H9 (cell line): ENCODE measurements around the gene CTCFL. TPM values are rescaled to one million over a fixed set of nuclear protein-coding genes. Genes with fewer than 3 reads are reported as not detected.

Experiments
- DNase-seq: peaks from one replicate; pipeline ENCODE4 v3.0.0-alpha.2; 2017
- H2AFZ ChIP-seq: one replicate; pipeline ENCODE4 v1.6.1; 2013; ENCODE audit warnings: mild to moderate bottlenecking, low read length, control low read depth, moderate library complexity
- H2AK5ac ChIP-seq: 2 replicates; pipeline ENCODE4 v1.6.1; 2013; ENCODE audit warnings: low read length, control low read depth, mixed read lengths; ENCODE audit not compliant: insufficient read length
- H2BK120ac ChIP-seq: one replicate; pipeline ENCODE4 v1.6.1; 2013; ENCODE audit warnings: low read depth, mild to moderate bottlenecking, low read length, control low read depth, inconsistent platforms; ENCODE audit not compliant: poor library complexity, severe bottlenecking
- H2BK12ac ChIP-seq: 2 replicates; pipeline ENCODE4 v1.6.1; 2013; ENCODE audit warnings: low read length, control low read depth, mixed read lengths, low read depth; ENCODE audit not compliant: insufficient read length
- H2BK15ac ChIP-seq: 2 replicates; pipeline ENCODE4 v1.6.1; 2013; ENCODE audit warnings: low read depth, low read length, control low read depth
- H2BK20ac ChIP-seq: one replicate; pipeline ENCODE4 v1.6.1; 2013; ENCODE audit warnings: low read depth, mild to moderate bottlenecking, low read length, control low read depth, inconsistent platforms; ENCODE audit not compliant: poor library complexity, severe bottlenecking
- H2BK5ac ChIP-seq: 2 replicates; pipeline ENCODE4 v1.6.1; 2013; ENCODE audit warnings: low read length, control low read depth, mixed read lengths; ENCODE audit not compliant: insufficient read length
- H3K14ac ChIP-seq: 2 replicates; pipeline ENCODE4 v1.6.1; 2013; ENCODE audit warnings: low read length, control low read depth; ENCODE audit not compliant: insufficient read depth
- H3K18ac ChIP-seq: 2 replicates; pipeline ENCODE4 v1.6.1; 2013; ENCODE audit warnings: low read depth, mild to moderate bottlenecking, mixed read lengths, low read length, control low read depth; ENCODE audit not compliant: insufficient read length
- H3K23ac ChIP-seq: 2 replicates; pipeline ENCODE4 v1.6.1; 2013; ENCODE audit warnings: low read length, control low read depth, mixed read lengths, low read depth; ENCODE audit not compliant: insufficient read length
- H3K23me2 ChIP-seq: 2 replicates; pipeline ENCODE4 v1.6.1; 2013; ENCODE audit warnings: low read depth, mild to moderate bottlenecking, mixed read lengths, low read length, control low read depth; ENCODE audit not compliant: insufficient read length, poor library complexity, severe bottlenecking
- H3K27ac ChIP-seq: 2 replicates; pipeline ENCODE4 v1.5.1; 2013; ENCODE audit warnings: low read length, control low read depth, mixed read lengths, low read depth; ENCODE audit not compliant: insufficient read length
- H3K27me3 ChIP-seq: 2 replicates; pipeline ENCODE4 v1.6.1; 2013; ENCODE audit warnings: low read length, control low read depth, inconsistent platforms; ENCODE audit not compliant: insufficient read depth
- H3K4ac ChIP-seq: 2 replicates; pipeline ENCODE4 v1.6.1; 2013; ENCODE audit warnings: low read depth, mild to moderate bottlenecking, control low read depth, inconsistent platforms, low read length, moderate library complexity
- H3K4me1 ChIP-seq: 2 replicates; pipeline ENCODE4 v1.6.1; 2013; ENCODE audit warnings: low read length, control low read depth, inconsistent platforms; ENCODE audit not compliant: insufficient read depth
- H3K4me2 ChIP-seq: 2 replicates; pipeline ENCODE4 v1.6.1; 2013; ENCODE audit warnings: low read length, control low read depth, mixed read lengths; ENCODE audit not compliant: insufficient read length, insufficient read depth
- H3K56ac ChIP-seq: 2 replicates; pipeline ENCODE4 v1.6.1; 2013; ENCODE audit warnings: low read depth, mild to moderate bottlenecking, mixed read lengths, low read length, control low read depth; ENCODE audit not compliant: insufficient read length
- H3K79me1 ChIP-seq: 2 replicates; pipeline ENCODE4 v1.6.1; 2013; ENCODE audit warnings: low read depth, mild to moderate bottlenecking, moderate library complexity, low read length, control low read depth, inconsistent platforms; ENCODE audit not compliant: insufficient read depth, poor library complexity, severe bottlenecking
- H3K79me2 ChIP-seq: 2 replicates; pipeline ENCODE4 v1.6.1; 2013; ENCODE audit warnings: low read length, control low read depth, inconsistent platforms; ENCODE audit not compliant: insufficient read depth
- H3K9ac ChIP-seq: 2 replicates; pipeline ENCODE4 v1.6.1; 2013; ENCODE audit warnings: low read length, control low read depth, mixed read lengths; ENCODE audit not compliant: insufficient read length; ENCODE audit errors: extremely low read depth
- H3K9me3 ChIP-seq: one replicate; pipeline ENCODE4 v1.6.1; 2013; ENCODE audit warnings: low read depth, low read length, inconsistent platforms; ENCODE audit not compliant: control insufficient read depth
- H3T11ph ChIP-seq: one replicate; pipeline ENCODE4 v1.6.1; 2013; ENCODE audit warnings: mild to moderate bottlenecking, low read length, control low read depth, inconsistent platforms
- H4K20me1 ChIP-seq: one replicate; pipeline ENCODE4 v1.6.1; 2013; ENCODE audit not compliant: control insufficient read depth, insufficient read length, insufficient read depth
- H4K5ac ChIP-seq: 2 replicates; pipeline ENCODE4 v1.6.1; 2013; ENCODE audit warnings: low read depth, mild to moderate bottlenecking, mixed read lengths, low read length, control low read depth; ENCODE audit not compliant: insufficient read length
- H4K8ac ChIP-seq: replicated peaks from 2 replicates; pipeline ENCODE4 v1.6.1; 2013; ENCODE audit warnings: low read length, control low read depth, mixed read lengths, low read depth; ENCODE audit not compliant: insufficient read length
- H4K91ac ChIP-seq: 2 replicates; pipeline ENCODE4 v1.6.1; 2013; ENCODE audit warnings: low read depth, mild to moderate bottlenecking, moderate library complexity, mixed read lengths, low read length, control low read depth; ENCODE audit not compliant: insufficient read length
- H3K27ac Mint-ChIP-seq, 3 experiments: 2 replicates in 2 of 3; 3 replicates in 1 of 3; pipeline ENCODE4 v1.8.0; 2020 to 2021; ENCODE audit warnings: mixed read lengths in 3 of 3, mild to moderate bottlenecking in 1 of 3, moderate library complexity in 1 of 3
- H3K27me3 Mint-ChIP-seq: 2 replicates; pipeline ENCODE4 v1.8.0; 2021; ENCODE audit warnings: low read depth, mild to moderate bottlenecking, moderate library complexity, mixed read lengths
- H3K36me3 Mint-ChIP-seq, 3 experiments: 2 replicates in 2 of 3; 3 replicates in 1 of 3; pipeline ENCODE4 v1.8.0; 2020 to 2021; ENCODE audit warnings: low read depth in 3 of 3, mixed read lengths in 3 of 3; ENCODE audit not compliant: insufficient read depth in 1 of 3
- H3K4me1 Mint-ChIP-seq, 2 experiments: 2 replicates each; pipeline ENCODE4 v1.8.0; 2020; ENCODE audit warnings: mixed read lengths in 2 of 2
- H3K4me3 Mint-ChIP-seq, 2 experiments: 2 replicates in 1 of 2; 3 replicates in 1 of 2; pipeline ENCODE4 v1.8.0; 2020 to 2021; ENCODE audit warnings: mild to moderate bottlenecking in 2 of 2, mixed read lengths in 2 of 2, moderate library complexity in 1 of 2
- H3K9me3 Mint-ChIP-seq, 2 experiments: 2 replicates in 1 of 2; 3 replicates in 1 of 2; pipeline ENCODE4 v1.8.0; 2020; ENCODE audit warnings: mild to moderate bottlenecking in 2 of 2, mixed read lengths in 2 of 2, moderate library complexity in 1 of 2
- CTCF ChIP-seq: fragments of 200-600 bp; sonication (generic); conservative IDR thresholded peaks from 3 replicates; pipeline ENCODE4 v1.8.0; 2021; ENCODE audit warnings: antibody characterized with exemption, mild to moderate bottlenecking
- WGBS: extraction: QIAGEN DNeasy Blood & Tissue Kit; methylation state at CpG from one replicate; pipeline ENCODE4 v1.1.7; 2013; ENCODE audit warnings: missing lambda C conversion rate, low lambda C conversion rate, mixed read lengths; ENCODE audit not compliant: insufficient read length; ENCODE audit errors: extremely low coverage; 5-methylcytosine and 5-hydroxymethylcytosine counted together
- total RNA-seq: library from RNA; stranded (reverse); gene quantifications from 2 replicates; pipeline ENCODE4 v1.2.1, GENCODE V29; 2021

Gene CTCFL
- total RNA-seq, 1 experiment from 2014 or later: 0.90 TPM

GRCh38 chr20:57451431-57451794, 73.5 kb downstream of the CTCFL start:
- H3T11ph ChIP-seq: no peak overlapping the region
- peaks cover 3% of the 10 kb centered on the region; the same call in 1 of the 2 replicates for H3K27me3 ChIP-seq
- no peak overlapping the region for H4K5ac ChIP-seq
- H3K4ac ChIP-seq: no peak overlapping the region
- Mint-ChIP-seq H3K27me3 (peaks cover 4% of the 10 kb centered on the region), H3K27ac (no peak overlapping the region), H3K9me3 (no peaks in the 10 kb centered on the region; a peak in 2 of 5 replicates), H3K4me1 (peaks cover 10 to 26% of the 10 kb centered on the region in 2 experiments), H3K36me3 (no peaks in the 10 kb centered on the region), H3K4me3 (no peak overlapping the region)
- no peak overlapping the region for H3K4me2 ChIP-seq
- H4K8ac ChIP-seq: no peak overlapping the region
- no peak overlapping the region for H3K56ac ChIP-seq
- H4K91ac ChIP-seq: no peak overlapping the region
- no peak overlapping the region for H2BK20ac ChIP-seq
- no peaks in the 10 kb centered on the region for H4K20me1 ChIP-seq
- H3K4me1 ChIP-seq: no peaks in the 10 kb centered on the region
- no peak overlapping the region for H3K9ac ChIP-seq
- H2AFZ ChIP-seq: no peak overlapping the region
- no peak overlapping the region for H3K23ac ChIP-seq
- no peaks in the 10 kb centered on the region for H3K79me1 ChIP-seq
- no peak overlapping the region for H2AK5ac ChIP-seq
- H2BK5ac ChIP-seq: no peak overlapping the region
- TF ChIP-seq CTCF: no peak
- H3K79me2 ChIP-seq: no peaks in the 10 kb centered on the region
- no peak overlapping the region for H2BK15ac ChIP-seq
- no peak overlapping the region for H3K18ac ChIP-seq
- H3K9me3 ChIP-seq: no peaks in the 10 kb centered on the region
- H3K14ac ChIP-seq: no peak overlapping the region; the same call in 1 of the 2 replicates
- H3K27ac ChIP-seq: no peak overlapping the region
- DNase-seq: no peak
- H3K23me2 ChIP-seq: no peaks in the 10 kb centered on the region
- H2BK120ac ChIP-seq: no peak overlapping the region
- no peak overlapping the region for H2BK12ac ChIP-seq
- WGBS: no CpG with 5 or more reads among the region's 7 CpGs
